ENCODE data around the gene ADK.

The ADK gene

DNA sequence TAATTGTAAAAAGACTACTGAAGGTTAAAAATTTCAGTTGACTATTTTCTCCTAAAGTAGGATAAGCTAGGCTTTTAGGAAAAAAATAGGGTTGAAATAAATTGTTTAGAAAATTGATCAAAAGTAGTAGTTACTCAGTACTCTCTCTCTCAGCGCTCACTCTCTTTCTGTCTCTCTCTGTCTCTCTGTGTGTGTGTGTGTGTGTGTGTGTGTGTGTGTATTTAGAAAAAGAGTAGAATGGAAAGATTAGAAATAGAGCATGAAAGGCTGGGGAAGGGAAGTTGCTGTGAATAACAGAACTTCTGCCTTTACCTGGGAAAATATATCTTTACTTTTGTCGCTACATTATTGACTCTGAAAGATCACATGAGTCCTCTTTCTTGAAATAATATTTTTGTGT is 20.6 kb downstream of the ADK start:
- H3K27me3 ChIP-seq (ENCODE audit: control insufficient read depth, insufficient read depth, low read length) = no peaks in the 10 kb centered on the region
- H2AFZ ChIP-seq = no peak overlapping the region
- H3K27ac ChIP-seq = no peak overlapping the region
- TF ChIP-seq, protein P1, sequence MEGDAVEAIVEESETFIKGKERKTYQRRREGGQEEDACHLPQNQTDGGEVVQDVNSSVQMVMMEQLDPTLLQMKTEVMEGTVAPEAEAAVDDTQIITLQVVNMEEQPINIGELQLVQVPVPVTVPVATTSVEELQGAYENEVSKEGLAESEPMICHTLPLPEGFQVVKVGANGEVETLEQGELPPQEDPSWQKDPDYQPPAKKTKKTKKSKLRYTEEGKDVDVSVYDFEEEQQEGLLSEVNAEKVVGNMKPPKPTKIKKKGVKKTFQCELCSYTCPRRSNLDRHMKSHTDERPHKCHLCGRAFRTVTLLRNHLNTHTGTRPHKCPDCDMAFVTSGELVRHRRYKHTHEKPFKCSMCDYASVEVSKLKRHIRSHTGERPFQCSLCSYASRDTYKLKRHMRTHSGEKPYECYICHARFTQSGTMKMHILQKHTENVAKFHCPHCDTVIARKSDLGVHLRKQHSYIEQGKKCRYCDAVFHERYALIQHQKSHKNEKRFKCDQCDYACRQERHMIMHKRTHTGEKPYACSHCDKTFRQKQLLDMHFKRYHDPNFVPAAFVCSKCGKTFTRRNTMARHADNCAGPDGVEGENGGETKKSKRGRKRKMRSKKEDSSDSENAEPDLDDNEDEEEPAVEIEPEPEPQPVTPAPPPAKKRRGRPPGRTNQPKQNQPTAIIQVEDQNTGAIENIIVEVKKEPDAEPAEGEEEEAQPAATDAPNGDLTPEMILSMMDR (IDR thresholded peaks at IDR 0.05) = no peak
- no peaks in the 10 kb centered on the region for H3K36me3 ChIP-seq (ENCODE audit: control insufficient read depth, insufficient read depth, low read length)
- no peaks in the 10 kb centered on the region for H3K79me2 ChIP-seq
- H3K4me2 ChIP-seq (ENCODE audit: low read length) = no peak overlapping the region
- H3K9me3 ChIP-seq (ENCODE audit: control insufficient read depth, low read length) = no peaks in the 10 kb centered on the region
- H3K4me3 ChIP-seq (ENCODE audit: low read depth, low read length) = no peak overlapping the region
- H3K9ac ChIP-seq = no peak overlapping the region
- H3K4me1 ChIP-seq = no peaks in the 10 kb centered on the region

DNA sequence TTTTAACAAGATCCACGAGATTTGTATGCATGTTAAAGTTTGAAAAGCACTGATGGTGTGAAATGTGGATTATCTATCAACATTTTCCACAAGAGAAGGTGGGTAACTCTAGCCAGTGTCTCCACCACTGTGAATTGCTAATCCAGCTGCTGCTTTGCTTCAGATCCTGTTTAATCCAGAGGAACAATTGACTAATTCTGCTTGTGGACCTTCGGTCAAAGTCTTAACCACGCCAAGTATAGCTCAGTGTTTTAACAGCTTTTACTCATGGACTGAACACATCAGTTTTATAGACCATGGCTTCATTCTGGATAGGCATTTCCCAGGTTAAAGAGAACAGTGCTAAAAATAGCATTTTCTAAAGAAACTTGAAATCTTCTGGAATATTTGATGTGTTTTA is 23.5 kb downstream of the ADK start:
- H3K4me1 ChIP-seq = no peaks in the 10 kb centered on the region
- no peaks in the 10 kb centered on the region for H3K9me3 ChIP-seq (ENCODE audit: control insufficient read depth, low read length)
- no peak overlapping the region for H3K27ac ChIP-seq
- no peak overlapping the region for H3K9ac ChIP-seq
- H3K27me3 ChIP-seq (ENCODE audit: control insufficient read depth, insufficient read depth, low read length) = no peaks in the 10 kb centered on the region
- H3K4me2 ChIP-seq (ENCODE audit: low read length) = no peak overlapping the region
- TF ChIP-seq, protein P1 (IDR thresholded peaks at IDR 0.05) = no peak
- H2AFZ ChIP-seq = no peak overlapping the region
- no peak overlapping the region for H3K4me3 ChIP-seq (ENCODE audit: low read depth, low read length)
- no peaks in the 10 kb centered on the region for H3K36me3 ChIP-seq (ENCODE audit: control insufficient read depth, insufficient read depth, low read length)
- peaks cover 2% of the 10 kb centered on the region for H3K79me2 ChIP-seq

DNA sequence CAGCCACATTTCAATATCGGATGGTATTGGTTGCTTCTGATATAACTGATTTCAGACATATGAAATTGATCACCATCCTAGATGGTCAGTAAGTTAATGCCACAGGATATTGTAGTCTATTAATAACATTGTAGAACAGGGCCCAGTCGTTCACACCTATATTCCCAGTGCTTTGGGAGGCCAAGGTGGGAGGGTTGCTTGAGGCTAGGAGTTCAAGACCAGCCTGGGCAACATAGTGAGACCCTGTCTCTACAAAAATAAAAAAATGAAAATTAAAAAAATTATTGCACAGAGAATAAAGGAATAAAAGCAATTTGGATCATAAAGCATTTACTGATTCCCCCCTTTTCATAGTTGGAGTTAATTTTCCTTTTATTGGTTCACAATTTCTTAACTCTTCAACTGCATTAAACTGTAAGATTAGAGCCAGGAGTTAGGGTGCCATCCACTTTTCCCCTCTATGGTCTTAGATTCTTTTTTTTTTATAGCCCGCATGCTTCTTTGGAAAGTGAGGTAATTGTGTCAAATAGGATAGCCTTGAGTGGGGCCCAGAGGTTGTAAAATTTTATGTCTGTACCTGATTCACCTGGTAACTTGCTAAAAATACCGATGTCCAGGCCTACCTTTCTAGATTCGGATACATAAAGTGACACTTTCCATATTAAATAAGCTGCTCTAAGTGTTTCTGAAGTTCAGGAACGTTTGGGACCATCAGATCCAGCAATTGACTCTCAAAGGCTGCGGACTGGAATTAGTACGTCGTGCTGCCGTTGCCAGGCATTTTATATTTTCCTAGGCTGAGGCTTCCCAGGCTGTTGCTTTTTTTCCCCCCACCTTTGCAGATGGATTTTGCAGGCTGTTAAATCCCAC is 24.7 kb downstream of the ADK start:
- Histone ChIP-seq H3K4me3 (ENCODE audit: low read depth, low read length) (peak overlapping the region; percentile 67), H2AFZ (peak overlapping the region; percentile 84), H3K36me3 (ENCODE audit: control insufficient read depth, insufficient read depth, low read length) (no peaks in the 10 kb centered on the region), H3K79me2 (peaks cover 2% of the 10 kb centered on the region), H3K9me3 (ENCODE audit: control insufficient read depth, low read length) (no peaks in the 10 kb centered on the region), H3K4me1 (no peaks in the 10 kb centered on the region), H3K9ac (no peak overlapping the region), H3K4me2 (ENCODE audit: low read length) (peak overlapping the region; percentile 76), H3K27me3 (ENCODE audit: control insufficient read depth, insufficient read depth, low read length) (no peaks in the 10 kb centered on the region), H3K27ac (peak overlapping the region; percentile 84)
- TF ChIP-seq, protein P1 (IDR thresholded peaks at IDR 0.05) = no peak

DNA sequence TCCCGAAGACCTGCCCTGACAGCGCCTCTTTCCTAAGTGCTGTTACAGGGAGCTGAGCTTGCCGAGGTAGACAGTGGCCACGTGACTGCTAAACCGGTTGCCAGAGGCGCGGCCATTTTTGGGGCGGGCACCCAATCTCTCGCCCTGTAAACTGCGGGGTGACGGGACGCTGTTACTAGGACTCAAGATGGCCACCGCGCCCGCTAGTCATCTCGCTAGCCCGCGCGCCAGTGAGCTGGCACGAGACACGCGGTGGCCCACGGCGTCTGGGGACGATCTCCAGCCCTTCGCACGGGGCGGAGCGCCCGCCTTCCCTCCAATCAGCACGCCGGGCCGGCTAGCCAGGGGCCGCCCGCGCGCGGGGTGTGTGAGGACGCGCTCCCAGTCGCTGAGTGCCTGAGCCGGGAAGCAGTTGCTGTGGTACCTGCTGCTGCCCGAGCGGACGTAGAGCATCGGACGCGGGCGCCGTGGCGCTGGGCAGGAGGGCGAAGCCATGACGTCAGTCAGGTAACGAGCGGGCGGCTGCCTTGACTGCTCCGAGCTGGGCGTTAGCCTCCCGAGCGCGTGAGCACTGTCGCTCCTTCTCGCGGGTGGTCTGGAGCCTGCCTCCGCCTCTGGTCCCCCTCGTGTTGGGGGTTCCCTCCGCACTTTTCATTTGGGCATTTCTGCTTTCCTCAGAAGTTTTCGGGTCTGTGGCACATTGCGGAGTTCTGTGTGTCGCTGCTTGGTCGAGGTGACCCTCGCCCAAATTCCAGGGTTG is 25.5 kb downstream of the ADK start:
- Histone ChIP-seq H3K4me1 (no peaks in the 10 kb centered on the region), H3K4me2 (ENCODE audit: low read length) (peak overlapping the region; percentile 76), H3K27me3 (ENCODE audit: control insufficient read depth, insufficient read depth, low read length) (no peaks in the 10 kb centered on the region), H2AFZ (peak overlapping the region; percentile 84), H3K27ac (peak overlapping the region; percentile 84), H3K9ac (no peak overlapping the region), H3K79me2 (peaks cover 2% of the 10 kb centered on the region), H3K4me3 (ENCODE audit: low read depth, low read length) (peak overlapping the region; percentile 67), H3K9me3 (ENCODE audit: control insufficient read depth, low read length) (no peaks in the 10 kb centered on the region), H3K36me3 (ENCODE audit: control insufficient read depth, insufficient read depth, low read length) (no peaks in the 10 kb centered on the region)
- TF ChIP-seq, protein P1 (IDR thresholded peaks at IDR 0.05) = no peak

Measured in parathyroid adenoma (tissue), 2 donors.